ENCODE measurements around the gene SLC5A5. TPM values are rescaled to one million over a fixed set of nuclear protein-coding genes. Genes with fewer than 3 reads are reported as not detected.

Gene SLC5A5
- polyA plus RNA-seq, 12 donors = 0.05 to 0.11 (median 0.06) TPM; not detected in 6

Other genes starting within 250 kb of the SLC5A5 start
- gene UNC13A, start 183.6 kb upstream of the SLC5A5 start, polyA plus RNA-seq (ENCODE audit: insufficient read length in 12 of 12) = under 1 TPM in 10 of 12 donors, not detected in 2; 0.05 to 0.32 (median 0.09) TPM
- 10 to 100 TPM in 11 of 12 donors, not detected in 1; 16.7 to 70.3 (median 28.2) TPM for gene MAP1S, start 152.5 kb upstream of the SLC5A5 start, polyA plus RNA-seq (ENCODE audit: insufficient read length in 12 of 12)
- gene FCHO1, start 120.5 kb upstream of the SLC5A5 start, polyA plus RNA-seq (ENCODE audit: insufficient read length in 12 of 12) = 1 to 10 TPM in 4 of 12 donors, under 1 TPM in 6, not detected in 2; 0.67 to 4.0 (median 0.88) TPM
- 10 to 100 TPM in 1 of 12 donors, 1 to 10 TPM in 2, under 1 TPM in 3, not detected in 6; 0.12 to 17.5 (median 1.1) TPM for gene B3GNT3, start 76.8 kb upstream of the SLC5A5 start, polyA plus RNA-seq (ENCODE audit: insufficient read length in 12 of 12)
- gene INSL3, start 50.4 kb upstream of the SLC5A5 start, polyA plus RNA-seq (ENCODE audit: insufficient read length in 12 of 12) = under 1 TPM in 2 of 12 donors, not detected in 10; 0.24 to 0.44 TPM
- gene JAK3, start 24.0 kb upstream of the SLC5A5 start, polyA plus RNA-seq (ENCODE audit: insufficient read length in 12 of 12) = 1 to 10 TPM in 10 of 12 donors, under 1 TPM in 1, not detected in 1; 0.60 to 6.4 (median 1.9) TPM
- gene RPL18A, start 12.0 kb upstream of the SLC5A5 start, polyA plus RNA-seq (ENCODE audit: insufficient read length in 12 of 12) = 1,000 to 10,000 TPM in 11 of 12 donors, not detected in 1; 1,385 to 2,689 (median 1,882) TPM
- 10 to 100 TPM in 11 of 12 donors, not detected in 1; 31.2 to 90.7 (median 45.0) TPM for gene CCDC124, start 61.1 kb downstream of the SLC5A5 start, polyA plus RNA-seq (ENCODE audit: insufficient read length in 12 of 12)
- 1 to 10 TPM in 6 of 12 donors, under 1 TPM in 4, not detected in 2; 0.56 to 6.9 (median 1.0) TPM for gene KCNN1, start 95.2 kb downstream of the SLC5A5 start, polyA plus RNA-seq (ENCODE audit: insufficient read length in 12 of 12)
- 1 to 10 TPM in 11 of 12 donors, not detected in 1; 2.7 to 9.7 (median 4.7) TPM for gene ARRDC2, start 136.2 kb downstream of the SLC5A5 start, polyA plus RNA-seq (ENCODE audit: insufficient read length in 12 of 12)
- gene IL12RB1, start 215.0 kb downstream of the SLC5A5 start, polyA plus RNA-seq (ENCODE audit: insufficient read length in 12 of 12) = under 1 TPM in 10 of 12 donors, not detected in 2; 0.21 to 0.58 (median 0.32) TPM
- 10 to 100 TPM in 4 of 12 donors, 1 to 10 TPM in 8; 4.4 to 70.6 (median 8.8) TPM for gene MAST3, start 225.8 kb downstream of the SLC5A5 start, polyA plus RNA-seq (ENCODE audit: insufficient read length in 12 of 12)

Measured in muscle of arm (tissue), 12 donors.